ENCODE results near the gene MB.

DNA sequence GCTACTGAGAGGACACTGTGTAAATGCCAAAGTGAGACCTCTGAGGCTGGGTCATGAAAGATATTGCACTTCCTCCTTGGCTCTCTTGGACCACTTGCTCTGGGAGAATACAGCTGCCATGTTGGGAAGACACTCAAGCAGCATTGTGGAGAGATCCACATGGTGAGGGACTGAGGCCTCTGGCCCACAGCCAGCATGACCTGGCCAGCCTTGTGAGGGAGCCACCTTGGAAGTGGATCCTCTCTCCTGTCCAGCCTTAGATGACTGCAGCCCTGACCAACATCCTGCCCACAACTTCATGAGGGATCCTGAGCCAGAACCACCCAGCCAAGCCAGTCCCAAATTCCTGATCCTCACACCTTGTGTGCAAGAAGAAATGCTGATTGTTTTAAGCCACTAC, 30.4 kb downstream of the MB start:
- TF ChIP-seq, protein P1, sequence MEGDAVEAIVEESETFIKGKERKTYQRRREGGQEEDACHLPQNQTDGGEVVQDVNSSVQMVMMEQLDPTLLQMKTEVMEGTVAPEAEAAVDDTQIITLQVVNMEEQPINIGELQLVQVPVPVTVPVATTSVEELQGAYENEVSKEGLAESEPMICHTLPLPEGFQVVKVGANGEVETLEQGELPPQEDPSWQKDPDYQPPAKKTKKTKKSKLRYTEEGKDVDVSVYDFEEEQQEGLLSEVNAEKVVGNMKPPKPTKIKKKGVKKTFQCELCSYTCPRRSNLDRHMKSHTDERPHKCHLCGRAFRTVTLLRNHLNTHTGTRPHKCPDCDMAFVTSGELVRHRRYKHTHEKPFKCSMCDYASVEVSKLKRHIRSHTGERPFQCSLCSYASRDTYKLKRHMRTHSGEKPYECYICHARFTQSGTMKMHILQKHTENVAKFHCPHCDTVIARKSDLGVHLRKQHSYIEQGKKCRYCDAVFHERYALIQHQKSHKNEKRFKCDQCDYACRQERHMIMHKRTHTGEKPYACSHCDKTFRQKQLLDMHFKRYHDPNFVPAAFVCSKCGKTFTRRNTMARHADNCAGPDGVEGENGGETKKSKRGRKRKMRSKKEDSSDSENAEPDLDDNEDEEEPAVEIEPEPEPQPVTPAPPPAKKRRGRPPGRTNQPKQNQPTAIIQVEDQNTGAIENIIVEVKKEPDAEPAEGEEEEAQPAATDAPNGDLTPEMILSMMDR (tag by site-specific recombination; IDR thresholded peaks at IDR 0.05): no peak
- TF ChIP-seq ZNF558 (tag by site-specific recombination; IDR thresholded peaks at IDR 0.05): no peak
- no peak for TF ChIP-seq ZNF394 (tag by site-specific recombination; IDR thresholded peaks at IDR 0.05; ENCODE audit: borderline replicate concordance)
- TF ChIP-seq KLF10 (tag by site-specific recombination; IDR thresholded peaks at IDR 0.05): no peak
- TF ChIP-seq ZNF629 (tag by site-specific recombination; IDR thresholded peaks at IDR 0.05): no peak

Measured in HEK293 (cell line).